Effector memory CD8-positive, alpha-beta T cell (primary cell): Measurements from ENCODE around the gene FUCA2.
"Not testable (repeated sequence)": the region's sequence is repeated elsewhere in the genome, so short reads cannot be mapped to it uniquely, and the experiment has no call there.

Experiments
- ATAC-seq: fragments of 150-1000 bp; cut with Tn5 transposase; replicated peaks from 2 replicates; pipeline ENCODE4 v1.10.0; 2021; ENCODE audit warnings: mild to moderate bottlenecking, moderate library complexity
- DNase-seq, 3 experiments: peaks; one replicate each; pipeline ENCODE4 v3.0.0; 2021
- H3K27ac Mint-ChIP-seq, 2 donors: one replicate each; pipeline ENCODE4 v1.8.0; 2022; ENCODE audit warnings: mild to moderate bottlenecking in 2 of 2, mixed read lengths in 2 of 2, moderate library complexity in 2 of 2
- H3K27me3 Mint-ChIP-seq, 2 donors: one replicate each; pipeline ENCODE4 v1.8.0; 2022; ENCODE audit warnings: mixed read lengths in 2 of 2
- H3K36me3 Mint-ChIP-seq: one replicate; pipeline ENCODE4 v1.8.0; 2022; ENCODE audit warnings: mild to moderate bottlenecking, moderate library complexity, mixed read lengths; ENCODE audit not compliant: insufficient read depth
- H3K4me1 Mint-ChIP-seq, 2 donors: one replicate each; pipeline ENCODE4 v1.8.0; 2022; ENCODE audit warnings: low read depth in 2 of 2, mixed read lengths in 2 of 2
- H3K4me3 Mint-ChIP-seq, 2 donors: one replicate each; pipeline ENCODE4 v1.8.0; 2022; ENCODE audit warnings: mild to moderate bottlenecking in 2 of 2, mixed read lengths in 2 of 2, moderate library complexity in 2 of 2
- H3K9me3 Mint-ChIP-seq, 2 donors: one replicate each; pipeline ENCODE4 v1.8.0; 2022; ENCODE audit warnings: mixed read lengths in 2 of 2

Gene FUCA2

GRCh38 chr6:143468823-143469222 lies 42.7 kb downstream of the FUCA2 start:
- H3K4me3 Mint-ChIP-seq, ATAC-seq, H3K27me3 Mint-ChIP-seq, H3K4me1 Mint-ChIP-seq, DNase-seq, H3K27ac Mint-ChIP-seq, H3K9me3 Mint-ChIP-seq: not testable (repeated sequence)
- H3K36me3 Mint-ChIP-seq, result peaks cover 28% of the 10 kb centered on the region

- ATAC-seq, result no peak
- no peak for DNase-seq
- H3K9me3 Mint-ChIP-seq, result no peaks in the 10 kb centered on the region
- no peaks in the 10 kb centered on the region for H3K4me1 Mint-ChIP-seq
- no peak overlapping the region for H3K27ac Mint-ChIP-seq
- peaks cover 20% of the 10 kb centered on the region for H3K36me3 Mint-ChIP-seq
- H3K27me3 Mint-ChIP-seq, result no peaks in the 10 kb centered on the region
- H3K4me3 Mint-ChIP-seq, result no peak overlapping the region
These were observed 43.5 kb downstream of the FUCA2 start for GRCh38 chr6:143468026-143468425.

GRCh38 chr6:143465546-143465945 lies 46.0 kb downstream of the FUCA2 start:
- ATAC-seq, result no peak
- Mint-ChIP-seq H3K27ac (no peak overlapping the region), H3K36me3 (peaks cover 9% of the 10 kb centered on the region), H3K27me3 (no peaks in the 10 kb centered on the region), H3K9me3 (no peaks in the 10 kb centered on the region), H3K4me3 (no peak overlapping the region), H3K4me1 (peaks cover 0 to 5% of the 10 kb centered on the region in 2 donors)
- no peak for DNase-seq

GRCh38 chr6:143457563-143458359 lies 53.8 kb downstream of the FUCA2 start:
- H3K27ac Mint-ChIP-seq, result no peak overlapping the region
- ATAC-seq (no peak), DNase-seq (no peak)
- peaks cover 6 to 30% of the 10 kb centered on the region in 2 donors for H3K4me1 Mint-ChIP-seq
- no peaks in the 10 kb centered on the region for H3K27me3 Mint-ChIP-seq
- H3K9me3 Mint-ChIP-seq, result no peaks in the 10 kb centered on the region
- H3K4me3 Mint-ChIP-seq, result no peak overlapping the region
- H3K36me3 Mint-ChIP-seq, result peaks cover 11% of the 10 kb centered on the region

- Mint-ChIP-seq H3K9me3 (no peaks in the 10 kb centered on the region), H3K4me1 (peaks cover 19 to 42% of the 10 kb centered on the region in 2 donors), H3K4me3 (peak overlapping the region; percentile 89 to 95), H3K36me3 (peaks cover 19% of the 10 kb centered on the region), H3K27ac (peak overlapping the region; percentile 93 to 98), H3K27me3 (no peaks in the 10 kb centered on the region)
- DNase-seq (no peak), ATAC-seq (no peak)
These were observed 60.0 kb downstream of the FUCA2 start for GRCh38 chr6:143451531-143451930.

- H3K36me3 Mint-ChIP-seq, result peaks cover 19% of the 10 kb centered on the region
- peak; percentile 89 for ATAC-seq
- peak; percentile 88 to 93 (median 91) for DNase-seq
- peak within 1 kb of the TSS; percentile 89 to 95 for H3K4me3 Mint-ChIP-seq
- no peaks in the 10 kb centered on the region for H3K9me3 Mint-ChIP-seq
- H3K4me1 Mint-ChIP-seq, result peaks cover 19 to 40% of the 10 kb centered on the region in 2 donors
- H3K27me3 Mint-ChIP-seq, result no peaks in the 10 kb centered on the region
- H3K27ac Mint-ChIP-seq, result peak within 1 kb of the TSS; percentile 93 to 98
These were observed 60.8 kb downstream of the FUCA2 start, which contains the start of the genes ADAT2 and PEX3 for GRCh38 chr6:143450453-143451371. Gene ADAT2 (minus strand): TSS chr6:143450695. CDS start chr6:143450658, 37 bp downstream. Gene PEX3 (plus strand): TSS chr6:143450805. CDS start chr6:143451043, 238 bp downstream.

GRCh38 chr6:143449714-143450452 lies 61.6 kb downstream of the FUCA2 start:
- peaks cover 19 to 39% of the 10 kb centered on the region in 2 donors for H3K4me1 Mint-ChIP-seq

GRCh38 chr6:143449082-143449713 lies 62.3 kb downstream of the FUCA2 start:
- Mint-ChIP-seq H3K27ac (peak overlapping the region; percentile 93 to 98), H3K4me3 (peak overlapping the region; percentile 89 to 95), H3K27me3 (no peaks in the 10 kb centered on the region)

More at GRCh38 chr6:143449714-143450452, 61.6 kb downstream of the FUCA2 start:
- H3K27me3 Mint-ChIP-seq, result no peaks in the 10 kb centered on the region
- no peaks in the 10 kb centered on the region for H3K9me3 Mint-ChIP-seq
- DNase-seq (peak; percentile 64 to 70 (median 66)), ATAC-seq (peak; percentile 19)
- peaks cover 19% of the 10 kb centered on the region for H3K36me3 Mint-ChIP-seq
- peak overlapping the region; percentile 93 to 98 for H3K27ac Mint-ChIP-seq
- H3K4me3 Mint-ChIP-seq, result peak overlapping the region; percentile 89 to 95

GRCh38 chr6:143447865-143448264 lies 63.7 kb downstream of the FUCA2 start:
- not testable (repeated sequence) for ATAC-seq, H3K4me3 Mint-ChIP-seq, H3K27me3 Mint-ChIP-seq, H3K9me3 Mint-ChIP-seq, DNase-seq, H3K27ac Mint-ChIP-seq
- Mint-ChIP-seq H3K36me3 (peaks cover 19% of the 10 kb centered on the region), H3K4me1 (peaks cover 15 to 29% of the 10 kb centered on the region in 2 donors)

More at GRCh38 chr6:143449082-143449713, 62.3 kb downstream of the FUCA2 start:
- Mint-ChIP-seq H3K36me3 (peaks cover 19% of the 10 kb centered on the region), H3K9me3 (no peaks in the 10 kb centered on the region), H3K4me1 (peaks cover 15 to 33% of the 10 kb centered on the region in 2 donors)
- DNase-seq (no peak), ATAC-seq (no peak)
